Stimulated activated CD8-positive, alpha-beta memory T cell treated with anti-CD3 and anti-CD28 coated beads, Interleukin-7, amount 100 ng/mL, for 24 hours (primary cell): ENCODE data around the gene EPS8.

Source experiments
- DNase-seq: peaks from one replicate; pipeline ENCODE4 v3.0.0-alpha.2; 2020; ENCODE audit warnings: low read depth

The EPS8 gene

GRCh38 chr12:15601210-15601800 is 187.9 kb downstream of the EPS8 start:
- DNase-seq: no peak

- no peak for DNase-seq
Measured at GRCh38 chr12:15600223-15600935, 188.8 kb downstream of the EPS8 start.

- DNase-seq: no peak
Measured at GRCh38 chr12:15599266-15600037, 189.7 kb downstream of the EPS8 start.

- DNase-seq: no peak
Measured at GRCh38 chr12:15597125-15597830, 191.9 kb downstream of the EPS8 start.

- no peak for DNase-seq
Measured at GRCh38 chr12:15596174-15596573, 193.0 kb downstream of the EPS8 start.

GRCh38 chr12:15592934-15593333 is 196.3 kb downstream of the EPS8 start:
- DNase-seq: no peak

- no peak for DNase-seq
Measured at GRCh38 chr12:15591811-15592210, 197.4 kb downstream of the EPS8 start.

GRCh38 chr12:15590180-15590826 is 198.9 kb downstream of the EPS8 start:
- DNase-seq: no peak

GRCh38 chr12:15589328-15590032 is 199.7 kb downstream of the EPS8 start:
- DNase-seq: no peak

GRCh38 chr12:15584366-15585041 is 204.7 kb downstream of the EPS8 start:
- DNase-seq: no peak

GRCh38 chr12:15583804-15584203 is 205.4 kb downstream of the EPS8 start:
- DNase-seq: no peak

- no peak for DNase-seq
Measured at GRCh38 chr12:15581006-15581405, 208.2 kb downstream of the EPS8 start.

GRCh38 chr12:15580431-15580830 is 208.8 kb downstream of the EPS8 start:
- no peak for DNase-seq

- DNase-seq: no peak
Measured at GRCh38 chr12:15575671-15576541, 213.3 kb downstream of the EPS8 start.

- DNase-seq: no peak
Measured at GRCh38 chr12:15574353-15574752, 214.8 kb downstream of the EPS8 start.
